ENCODE data around the gene MTA1. TPM values are rescaled to one million over a fixed set of nuclear protein-coding genes. Genes with fewer than 3 reads are reported as not detected.

MTA1 gene
- total RNA-seq, 1 donor from 2014 or later = 74.8 TPM

- H3K4me1 ChIP-seq = peaks cover 41% of the 10 kb centered on the region
- H3K27me3 ChIP-seq = peaks cover 12% of the 10 kb centered on the region
- no peaks in the 10 kb centered on the region for H3K36me3 ChIP-seq
- DNase-seq (no peak), ATAC-seq (peak; percentile 0)
- peak overlapping the region; percentile 66 for H3K4me3 ChIP-seq
- TF ChIP-seq CTCF (IDR thresholded peaks at IDR 0.05) = no peak
- no peaks in the 10 kb centered on the region for H3K9me3 ChIP-seq
- intact Hi-C loops (cut with DNase I) = no loop called here
- peak overlapping the region; percentile 93 for H3K27ac ChIP-seq
These were observed 55.9 kb downstream of the MTA1 start for GRCh38 chr14:105475269-105476096.

GRCh38 chr14:105476097-105476830, 56.6 kb downstream of the MTA1 start:
- Histone ChIP-seq H3K4me3 (peak overlapping the region; percentile 66), H3K9me3 (no peaks in the 10 kb centered on the region), H3K36me3 (no peaks in the 10 kb centered on the region), H3K27me3 (peaks cover 12% of the 10 kb centered on the region), H3K27ac (peak overlapping the region; percentile 93), H3K4me1 (peaks cover 49% of the 10 kb centered on the region)
- DNase-seq = no peak
- peak; percentile 2 for ATAC-seq
- no peak for TF ChIP-seq CTCF (IDR thresholded peaks at IDR 0.05)
- intact Hi-C loops (cut with DNase I) = no loop called here

- peaks cover 50% of the 10 kb centered on the region for H3K4me1 ChIP-seq
- H3K4me3 ChIP-seq = peak overlapping the region; percentile 66
- H3K9me3 ChIP-seq = no peaks in the 10 kb centered on the region
- peaks cover 12% of the 10 kb centered on the region for H3K27me3 ChIP-seq
- no peak for DNase-seq
- no peaks in the 10 kb centered on the region for H3K36me3 ChIP-seq
- peak overlapping the region; percentile 93 for H3K27ac ChIP-seq
- intact Hi-C loops (cut with DNase I) = no loop called here
- TF ChIP-seq CTCF (IDR thresholded peaks at IDR 0.05) = no peak
- no peak for ATAC-seq
These were observed 57.4 kb downstream of the MTA1 start for GRCh38 chr14:105476831-105477659.

GRCh38 chr14:105477660-105478397, 58.2 kb downstream of the MTA1 start:
- TF ChIP-seq CTCF (IDR thresholded peaks at IDR 0.05) = no peak
- Histone ChIP-seq H3K4me1 (peaks cover 50% of the 10 kb centered on the region), H3K4me3 (peak overlapping the region; percentile 66), H3K36me3 (no peaks in the 10 kb centered on the region), H3K27me3 (peaks cover 12% of the 10 kb centered on the region), H3K27ac (peak overlapping the region; percentile 93), H3K9me3 (no peaks in the 10 kb centered on the region)
- intact Hi-C loops (cut with DNase I) = no loop called here
- no peak for DNase-seq
- ATAC-seq = no peak
